Cerebellar nuclear complex (tissue), 1 donor: Measurements from ENCODE around the gene LAGE3.

Experiments
- DNase-seq, 2 experiments: peaks; one replicate each; lab custom pipeline; 2025; lab: John Stamatoyannopoulos, UW

Gene LAGE3

GRCh38 chrX:154457491-154458115 lies 21.5 kb downstream of the LAGE3 start:
- no peak for DNase-seq

- DNase-seq: no peak
These were observed 26.3 kb downstream of the LAGE3 start for GRCh38 chrX:154452823-154453222.

- DNase-seq: no peak
These were observed 28.8 kb downstream of the LAGE3 start for GRCh38 chrX:154450312-154450711.

GRCh38 chrX:154449618-154450017 lies 29.5 kb downstream of the LAGE3 start:
- no peak for DNase-seq

- DNase-seq: no peak
These were observed 30.6 kb downstream of the LAGE3 start for GRCh38 chrX:154448484-154448883.

GRCh38 chrX:154446430-154446829 lies 32.7 kb downstream of the LAGE3 start:
- DNase-seq: no peak

- no peak for DNase-seq
These were observed 33.3 kb downstream of the LAGE3 start for GRCh38 chrX:154445776-154446175.

- no peak for DNase-seq
These were observed 34.3 kb downstream of the LAGE3 start for GRCh38 chrX:154444755-154445246.

GRCh38 chrX:154443992-154444754 lies 34.9 kb downstream of the LAGE3 start, which contains the start of gene FAM50A:
Gene FAM50A, plus strand, starts transcription at chrX:154444141. Its CDS starts 95 bp downstream, at chrX:154444236.
- peak in 1 of 2 experiments; percentile 2 for DNase-seq

- DNase-seq: no peak
These were observed 35.6 kb downstream of the LAGE3 start for GRCh38 chrX:154443479-154443910.

- no peak for DNase-seq
These were observed 36.9 kb downstream of the LAGE3 start for GRCh38 chrX:154441984-154442707.

- DNase-seq: no peak
These were observed 37.5 kb downstream of the LAGE3 start for GRCh38 chrX:154441564-154441963.

GRCh38 chrX:154440623-154441357 lies 38.3 kb downstream of the LAGE3 start:
- DNase-seq: no peak

- DNase-seq: no peak
These were observed 39.2 kb downstream of the LAGE3 start for GRCh38 chrX:154439841-154440240.

GRCh38 chrX:154437971-154438893 lies 40.8 kb downstream of the LAGE3 start:
- no peak for DNase-seq

- DNase-seq: no peak
These were observed 41.9 kb downstream of the LAGE3 start, which contains the start of gene GDI1 for GRCh38 chrX:154436983-154437752. Gene GDI1, plus strand, starts transcription at chrX:154437154. Its CDS starts 101 bp downstream, at chrX:154437255.

- no peak for DNase-seq
These were observed 42.6 kb downstream of the LAGE3 start for GRCh38 chrX:154436374-154436982.

- DNase-seq: no peak
These were observed 43.8 kb downstream of the LAGE3 start for GRCh38 chrX:154435171-154435733.
